SU-DHL-6 (cell line): ENCODE measurements around the gene PTPN4.

Experiments
- CTCF ChIP-seq: fragments of 200-600 bp; sonication (generic); IDR thresholded peaks from one replicate; pipeline ENCODE4 v1.5.1; 2017; ENCODE audit warnings: antibody characterized with exemption, mild to moderate bottlenecking, low read length, moderate library complexity; ENCODE audit not compliant: insufficient read depth, poor library complexity, severe bottlenecking
- EZH2phosphoT487 ChIP-seq: fragments of 200-600 bp; sonication (generic), shearing (Covaris generic); conservative IDR thresholded peaks from 2 replicates; pipeline ENCODE4 v1.6.1; 2018; ENCODE audit warnings: mild to moderate bottlenecking, antibody characterized with exemption, low read length, moderate library complexity, mixed read lengths

- TF ChIP-seq CTCF, result no peak
- TF ChIP-seq EZH2phosphoT487, result no peak
Measured at GRCh38 chr2:119901013-119901412, 141.3 kb downstream of the PTPN4 start.
